Measurements from ENCODE around the gene PAFAH1B1.

DNA sequence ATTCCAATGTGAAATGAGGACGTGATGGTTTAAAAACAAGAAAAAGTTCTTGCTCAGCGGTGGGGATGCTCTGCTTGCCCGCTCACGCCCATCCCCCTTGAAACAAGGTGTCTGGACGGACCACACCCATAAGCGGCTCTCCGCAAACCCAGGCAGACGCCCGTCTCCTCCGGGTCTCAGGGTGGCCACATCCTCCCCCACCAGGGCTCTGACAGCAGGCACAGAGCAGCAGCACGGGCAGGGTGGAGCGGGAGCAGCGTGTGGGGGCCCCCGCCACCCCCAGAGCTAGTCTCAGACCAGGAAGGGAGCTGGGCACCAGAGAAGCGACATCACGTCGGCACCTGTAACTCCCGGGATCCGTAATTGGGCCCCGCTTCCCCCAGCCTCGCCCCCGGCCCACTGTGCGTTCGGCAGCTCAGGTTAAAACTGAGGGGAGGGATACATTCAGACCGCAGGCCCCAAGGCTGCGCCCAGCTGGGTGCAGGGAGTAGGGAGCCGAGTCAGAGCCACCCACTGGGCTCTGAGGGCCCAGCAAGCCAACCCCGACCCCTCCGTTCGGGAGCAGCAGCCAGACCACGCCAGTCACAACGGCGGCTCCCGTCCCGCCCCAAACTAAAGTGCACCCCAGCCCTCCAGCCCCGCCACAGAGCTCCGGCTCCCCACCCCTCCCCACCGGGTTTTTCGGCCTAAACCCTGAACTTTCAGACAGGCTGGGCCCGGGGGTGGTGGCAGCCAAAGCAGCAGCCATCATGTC, 96.1 kb downstream of the PAFAH1B1 start:
- no peak for TF ChIP-seq ZBTB7A (IDR thresholded peaks at IDR 0.05; ENCODE audit: low read depth)
- TF ChIP-seq, protein P1, sequence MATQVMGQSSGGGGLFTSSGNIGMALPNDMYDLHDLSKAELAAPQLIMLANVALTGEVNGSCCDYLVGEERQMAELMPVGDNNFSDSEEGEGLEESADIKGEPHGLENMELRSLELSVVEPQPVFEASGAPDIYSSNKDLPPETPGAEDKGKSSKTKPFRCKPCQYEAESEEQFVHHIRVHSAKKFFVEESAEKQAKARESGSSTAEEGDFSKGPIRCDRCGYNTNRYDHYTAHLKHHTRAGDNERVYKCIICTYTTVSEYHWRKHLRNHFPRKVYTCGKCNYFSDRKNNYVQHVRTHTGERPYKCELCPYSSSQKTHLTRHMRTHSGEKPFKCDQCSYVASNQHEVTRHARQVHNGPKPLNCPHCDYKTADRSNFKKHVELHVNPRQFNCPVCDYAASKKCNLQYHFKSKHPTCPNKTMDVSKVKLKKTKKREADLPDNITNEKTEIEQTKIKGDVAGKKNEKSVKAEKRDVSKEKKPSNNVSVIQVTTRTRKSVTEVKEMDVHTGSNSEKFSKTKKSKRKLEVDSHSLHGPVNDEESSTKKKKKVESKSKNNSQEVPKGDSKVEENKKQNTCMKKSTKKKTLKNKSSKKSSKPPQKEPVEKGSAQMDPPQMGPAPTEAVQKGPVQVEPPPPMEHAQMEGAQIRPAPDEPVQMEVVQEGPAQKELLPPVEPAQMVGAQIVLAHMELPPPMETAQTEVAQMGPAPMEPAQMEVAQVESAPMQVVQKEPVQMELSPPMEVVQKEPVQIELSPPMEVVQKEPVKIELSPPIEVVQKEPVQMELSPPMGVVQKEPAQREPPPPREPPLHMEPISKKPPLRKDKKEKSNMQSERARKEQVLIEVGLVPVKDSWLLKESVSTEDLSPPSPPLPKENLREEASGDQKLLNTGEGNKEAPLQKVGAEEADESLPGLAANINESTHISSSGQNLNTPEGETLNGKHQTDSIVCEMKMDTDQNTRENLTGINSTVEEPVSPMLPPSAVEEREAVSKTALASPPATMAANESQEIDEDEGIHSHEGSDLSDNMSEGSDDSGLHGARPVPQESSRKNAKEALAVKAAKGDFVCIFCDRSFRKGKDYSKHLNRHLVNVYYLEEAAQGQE (IDR thresholded peaks at IDR 0.05; ENCODE audit: low read depth), result no peak
- no peak for TF ChIP-seq TAF1 (IDR thresholded peaks at IDR 0.05; ENCODE audit: low read depth)
- TF ChIP-seq RAD21 (IDR thresholded peaks at IDR 0.05; ENCODE audit: low read depth), result no peak
- TF ChIP-seq CEBPB (IDR thresholded peaks at IDR 0.05), result no peak
- TF ChIP-seq TCF12 (IDR thresholded peaks at IDR 0.05; ENCODE audit: low read depth), result no peak
- TF ChIP-seq, protein P2, sequence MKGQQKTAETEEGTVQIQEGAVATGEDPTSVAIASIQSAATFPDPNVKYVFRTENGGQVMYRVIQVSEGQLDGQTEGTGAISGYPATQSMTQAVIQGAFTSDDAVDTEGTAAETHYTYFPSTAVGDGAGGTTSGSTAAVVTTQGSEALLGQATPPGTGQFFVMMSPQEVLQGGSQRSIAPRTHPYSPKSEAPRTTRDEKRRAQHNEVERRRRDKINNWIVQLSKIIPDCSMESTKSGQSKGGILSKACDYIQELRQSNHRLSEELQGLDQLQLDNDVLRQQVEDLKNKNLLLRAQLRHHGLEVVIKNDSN (IDR thresholded peaks at IDR 0.05), result no peak
- no peak for TF ChIP-seq NFIC (IDR thresholded peaks at IDR 0.05)

Data from Ishikawa (cell line).